Activated T-cell treated with anti-CD3 and anti-CD28 coated beads for 4 hours (primary cell): ENCODE measurements around the gene DNAH10.
A peak's percentile ranks its signal among the peaks of the same experiment; 100 is the strongest.

Experiments
- DNase-seq: peaks from one replicate; pipeline ENCODE4 v3.0.0-alpha.2; 2020

Gene DNAH10

GRCh38 chr12:123891011-123891410 lies 128.9 kb downstream of the DNAH10 start:
- DNase-seq, result no peak

GRCh38 chr12:123891516-123892179 lies 129.5 kb downstream of the DNAH10 start:
- no peak for DNase-seq

- no peak for DNase-seq
Observed at GRCh38 chr12:123892180-123892559, 130.1 kb downstream of the DNAH10 start.

- no peak for DNase-seq
Observed at GRCh38 chr12:123892853-123893252, 130.8 kb downstream of the DNAH10 start.

- no peak for DNase-seq
Observed at GRCh38 chr12:123893276-123893675, 131.2 kb downstream of the DNAH10 start.

GRCh38 chr12:123894823-123895345 lies 132.8 kb downstream of the DNAH10 start:
- no peak for DNase-seq

GRCh38 chr12:123895451-123895850 lies 133.3 kb downstream of the DNAH10 start:
- no peak for DNase-seq

- no peak for DNase-seq
Observed at GRCh38 chr12:123896767-123897166, 134.7 kb downstream of the DNAH10 start.

GRCh38 chr12:123897221-123897620 lies 135.1 kb downstream of the DNAH10 start:
- DNase-seq, result no peak

- no peak for DNase-seq
Observed at GRCh38 chr12:123898673-123899072, 136.6 kb downstream of the DNAH10 start.

GRCh38 chr12:123899368-123899767 lies 137.3 kb downstream of the DNAH10 start:
- no peak for DNase-seq

GRCh38 chr12:123900871-123901376 lies 138.8 kb downstream of the DNAH10 start:
- no peak for DNase-seq

GRCh38 chr12:123902821-123903220 lies 140.7 kb downstream of the DNAH10 start:
- DNase-seq, result no peak

GRCh38 chr12:123903301-123904065 lies 141.4 kb downstream of the DNAH10 start:
- no peak for DNase-seq

GRCh38 chr12:123905319-123905925 lies 143.3 kb downstream of the DNAH10 start:
- peak; percentile 66 for DNase-seq

- no peak for DNase-seq
Observed at GRCh38 chr12:123906711-123907420, 144.8 kb downstream of the DNAH10 start.

GRCh38 chr12:123907726-123908476 lies 145.8 kb downstream of the DNAH10 start:
- DNase-seq, result no peak

GRCh38 chr12:123908884-123909725 lies 147.0 kb downstream of the DNAH10 start:
- no peak for DNase-seq

GRCh38 chr12:123910057-123910456 lies 148.0 kb downstream of the DNAH10 start:
- no peak for DNase-seq

GRCh38 chr12:123910761-123911193 lies 148.7 kb downstream of the DNAH10 start:
- no peak for DNase-seq
